SK-N-SH (cell line): ENCODE measurements around the gene PLA2G7. TPM values are rescaled to one million over a fixed set of nuclear protein-coding genes. Genes with fewer than 3 reads are reported as not detected.

Experiments used
- CTCF ChIA-PET: fragments of 300-600, 350-600 bp; formaldehyde crosslinking; extraction: SDS; loops from one replicate; lab custom pipeline; 2021; lab: Yijun Ruan, JAX
- POLR2A ChIA-PET: fragments of 350-600 bp; sonication (Branson Sonifier 250); formaldehyde crosslinking; extraction: SDS; loops from one replicate; lab custom pipeline; 2020; ENCODE audit warnings: antibody characterized with exemption, inconsistent platforms; lab: Yijun Ruan, JAX
- DNase-seq: peaks from one replicate; pipeline ENCODE4 v3.0.0; 2012
- H2AFZ ChIP-seq: fragments of 200-600 bp; sonication (generic); 2 replicates; pipeline ENCODE4 v1.8.1; 2016; ENCODE audit warnings: antibody characterized with exemption, mild to moderate bottlenecking, low read depth
- H3F3A ChIP-seq: fragments of 200-600 bp; sonication (generic); replicated peaks from 2 replicates; pipeline ENCODE3; 2016; ENCODE audit warnings: antibody characterized with exemption, mild to moderate bottlenecking; ENCODE audit not compliant: insufficient read depth
- H3K27ac ChIP-seq, 2 experiments: fragments of 200-500 bp in 1 of 2; fragments of 200-600 bp in 1 of 2; sonication (Bioruptor generic) in 1 of 2; sonication (generic), shearing (Covaris generic) in 1 of 2; 2 replicates each; pipeline versions ENCODE4 v1.5.1 to v1.6.1; 2014 to 2016; ENCODE audit warnings: low read depth in 2 of 2, inconsistent platforms in 1 of 2, low read length in 1 of 2, mild to moderate bottlenecking in 1 of 2, mixed read lengths in 1 of 2
- H3K27me3 ChIP-seq: fragments of 200-600 bp; sonication (generic), shearing (Covaris generic); 2 replicates; pipeline ENCODE4 v1.6.1; 2016; ENCODE audit warnings: mixed run types; ENCODE audit not compliant: insufficient read depth
- H3K36me3 ChIP-seq, 2 experiments: fragments of 200-500 bp in 1 of 2; fragments of 200-600 bp in 1 of 2; sonication (Bioruptor generic) in 1 of 2; sonication (generic) in 1 of 2; replicated peaks in 1 of 2; 2 replicates each; pipeline versions ENCODE3 to v1.5.1; 2014 to 2016; ENCODE audit warnings: low read length in 1 of 2, mild to moderate bottlenecking in 1 of 2; ENCODE audit not compliant: insufficient read depth in 2 of 2, control insufficient read depth in 1 of 2
- H3K4me1 ChIP-seq, 2 experiments: fragments of 200-500 bp in 1 of 2; fragments of 200-600 bp in 1 of 2; sonication (Bioruptor generic) in 1 of 2; sonication (generic), shearing (Covaris generic) in 1 of 2; 2 replicates each; pipeline versions ENCODE4 v1.5.1 to v1.6.1; 2014 to 2016; ENCODE audit warnings: low read depth in 1 of 2, low read length in 1 of 2, mixed run types in 1 of 2; ENCODE audit not compliant: insufficient read depth in 2 of 2, control insufficient read depth in 1 of 2
- H3K4me2 ChIP-seq: fragments of 200-600 bp; sonication (generic), shearing (Covaris generic); 2 replicates; pipeline ENCODE4 v1.6.1; 2017; ENCODE audit warnings: mixed run types
- H3K4me3 ChIP-seq, 2 experiments: fragments of 200-500 bp in 1 of 2; fragments of 200-600 bp in 1 of 2; sonication (Bioruptor generic) in 1 of 2; sonication (generic), shearing (Covaris generic) in 1 of 2; 2 replicates each; pipeline versions ENCODE4 v1.5.1 to v1.8.1; 2014 to 2016; ENCODE audit warnings: low read depth in 2 of 2, inconsistent platforms in 1 of 2, low read length in 1 of 2, mild to moderate bottlenecking in 1 of 2, mixed read lengths in 1 of 2, moderate library complexity in 1 of 2
- H3K79me2 ChIP-seq: fragments of 200-600 bp; sonication (generic); 2 replicates; pipeline ENCODE4 v1.8.1; 2017; ENCODE audit warnings: mild to moderate bottlenecking; ENCODE audit not compliant: insufficient read depth
- H3K9ac ChIP-seq: fragments of 200-600 bp; sonication (generic); 2 replicates; pipeline ENCODE4 v1.6.1; 2017; ENCODE audit warnings: mixed run types
- H3K9me2 ChIP-seq: fragments of 200-600 bp; sonication (generic); 2 replicates; pipeline ENCODE4 v1.6.1; 2017; ENCODE audit warnings: mixed run types
- H3K9me3 ChIP-seq: fragments of 200-600 bp; sonication (generic); 2 replicates; pipeline ENCODE4 v1.6.1; 2017; ENCODE audit warnings: mixed run types, mild to moderate bottlenecking, moderate library complexity
- H4K20me1 ChIP-seq: fragments of 200-600 bp; sonication (generic); 2 replicates; pipeline ENCODE4 v1.6.1; 2017; ENCODE audit warnings: mild to moderate bottlenecking, mixed run types; ENCODE audit not compliant: insufficient read depth
- CTCF ChIP-seq: fragments of 200-600 bp; sonication (generic); IDR thresholded peaks from 2 replicates; pipeline ENCODE4 v1.6.1; 2017; ENCODE audit warnings: antibody characterized with exemption, mild to moderate bottlenecking, moderate library complexity
- FOSL2 ChIP-seq: IDR thresholded peaks from 2 replicates; pipeline ENCODE4 v1.4.0; 2012; ENCODE audit warnings: low read depth, mild to moderate bottlenecking, moderate library complexity, borderline replicate concordance
- GATA2 ChIP-seq: sonication (generic); formaldehyde crosslinking; IDR thresholded peaks from 2 replicates; pipeline ENCODE4 v1.5.0; 2020; ENCODE audit warnings: mild to moderate bottlenecking, missing genetic modification reagents
- IRF3 ChIP-seq: fragments of 150-350 bp; IDR thresholded peaks from 2 replicates; pipeline ENCODE4 v1.6.1; 2016; ENCODE audit warnings: mild to moderate bottlenecking, low read depth, low read length
- MEF2A ChIP-seq: IDR thresholded peaks from 2 replicates; pipeline ENCODE4 v1.4.0; 2012; ENCODE audit warnings: low read depth, borderline replicate concordance
- MXI1 ChIP-seq: IDR thresholded peaks from 2 replicates; pipeline ENCODE4 v1.6.1; 2012; ENCODE audit warnings: mild to moderate bottlenecking, low read depth, low read length, improper control_type of control experiment
- NRF1 ChIP-seq: IDR thresholded peaks from 2 replicates; pipeline ENCODE4 v1.6.1; 2012; ENCODE audit warnings: low read depth, mild to moderate bottlenecking, low read length
- REST ChIP-seq: IDR thresholded peaks from 2 replicates; pipeline ENCODE4 v1.6.1; 2012; ENCODE audit warnings: mild to moderate bottlenecking, low read depth, low read length, moderate library complexity
- RFX5 ChIP-seq: IDR thresholded peaks from 2 replicates; pipeline ENCODE4 v1.6.1; 2012; ENCODE audit warnings: mild to moderate bottlenecking, improper control_type of control experiment, low read length
- RXRA ChIP-seq: IDR thresholded peaks from 2 replicates; pipeline ENCODE4 v1.4.0; 2012; ENCODE audit warnings: low read depth, mild to moderate bottlenecking, borderline replicate concordance
- SIN3A ChIP-seq: IDR thresholded peaks from 2 replicates; pipeline ENCODE4 v1.6.1; 2012; ENCODE audit warnings: low read depth, mild to moderate bottlenecking, low read length, moderate library complexity, borderline replicate concordance
- TEAD4 ChIP-seq: IDR thresholded peaks from 2 replicates; pipeline ENCODE4 v1.4.0; 2012; ENCODE audit warnings: mild to moderate bottlenecking, borderline replicate concordance; ENCODE audit not compliant: insufficient read depth
- WGBS: methylation state at CpG from one replicate; pipeline ENCODE4 v1.1.6; 2017; ENCODE audit warnings: low lambda C conversion rate; 5-methylcytosine and 5-hydroxymethylcytosine counted together
- polyA plus RNA-seq, 3 experiments: library from polyadenylated mRNA; depleted of rRNA; stranded (reverse); fragments of >200 nt; gene quantifications; 2 replicates each; pipeline ENCODE4 v1.2.3, GENCODE V29; 2012

PLA2G7 gene
- polyA plus RNA-seq, 1 of the 3 experiments (the other 2 are of a cell fraction), result not detected

- no peak for DNase-seq
- ChIA-PET CTCF (no interaction called here), POLR2A (no interaction called here)
- H3K27ac ChIP-seq, result no peak overlapping the region
- no peaks in the 10 kb centered on the region for H3K4me1 ChIP-seq
- H3K27me3 ChIP-seq, result no peaks in the 10 kb centered on the region
- H3K9ac ChIP-seq, result no peak overlapping the region
- no peak overlapping the region for H3K4me3 ChIP-seq
- no peak overlapping the region for H2AFZ ChIP-seq
- no peaks in the 10 kb centered on the region for H3K9me2 ChIP-seq
- H3K79me2 ChIP-seq, result no peaks in the 10 kb centered on the region
- H3F3A ChIP-seq, result no peaks in the 10 kb centered on the region
- H3K36me3 ChIP-seq, result no peaks in the 10 kb centered on the region
- no peak overlapping the region for H3K4me2 ChIP-seq
- H4K20me1 ChIP-seq, result no peaks in the 10 kb centered on the region
- 4% methylated on average over 1 of the region's 1 CpG for WGBS
- TF ChIP-seq MXI1 (no peak), MEF2A (no peak), RFX5 (no peak), FOSL2 (no peak), TEAD4 (no peak), RXRA (no peak)
- no peaks in the 10 kb centered on the region for H3K9me3 ChIP-seq
These were observed 44.2 kb downstream of the PLA2G7 start for GRCh38 chr6:46690911-46691451.

- POLR2A ChIA-PET, result no interaction called here
- no peak for TF ChIP-seq NRF1
- no peak for TF ChIP-seq IRF3
- TF ChIP-seq FOSL2, result no peak
These were observed 44.9 kb downstream of the PLA2G7 start for GRCh38 chr6:46690141-46690755.

GRCh38 chr6:46689657-46690056 lies 45.5 kb downstream of the PLA2G7 start:
- Histone ChIP-seq H3K79me2 (no peaks in the 10 kb centered on the region), H3K27ac (no peak overlapping the region), H2AFZ (no peak overlapping the region), H4K20me1 (no peaks in the 10 kb centered on the region), H3K4me2 (no peak overlapping the region), H3K9ac (no peak overlapping the region), H3F3A (no peaks in the 10 kb centered on the region), H3K9me2 (no peaks in the 10 kb centered on the region), H3K4me3 (no peak overlapping the region), H3K27me3 (no peaks in the 10 kb centered on the region), H3K4me1 (no peaks in the 10 kb centered on the region), H3K36me3 (no peaks in the 10 kb centered on the region), H3K9me3 (no peaks in the 10 kb centered on the region)
- 7% methylated on average over 3 of the region's 3 CpGs for WGBS
- CTCF ChIA-PET, result no interaction called here
- POLR2A ChIA-PET, result no interaction called here
- no peak for DNase-seq
- TF ChIP-seq SIN3A, result no peak
- TF ChIP-seq REST, result no peak
- TF ChIP-seq CTCF, result no peak
- TF ChIP-seq RXRA, result no peak
- TF ChIP-seq GATA2, result no peak

More at GRCh38 chr6:46690141-46690755, 44.9 kb downstream of the PLA2G7 start:
- H2AFZ ChIP-seq, result no peak overlapping the region
- H3F3A ChIP-seq, result no peaks in the 10 kb centered on the region
- WGBS, result 7% methylated on average over 2 of the region's 2 CpGs
- DNase-seq, result no peak
- no peaks in the 10 kb centered on the region for H4K20me1 ChIP-seq
- H3K79me2 ChIP-seq, result no peaks in the 10 kb centered on the region
- CTCF ChIA-PET, result no interaction called here
- H3K4me1 ChIP-seq, result no peaks in the 10 kb centered on the region
- H3K4me3 ChIP-seq, result no peak overlapping the region
- H3K9me2 ChIP-seq, result no peaks in the 10 kb centered on the region
- H3K27me3 ChIP-seq, result no peaks in the 10 kb centered on the region
- H3K27ac ChIP-seq, result no peak overlapping the region
- H3K9me3 ChIP-seq, result no peaks in the 10 kb centered on the region
- H3K9ac ChIP-seq, result no peak overlapping the region
- H3K4me2 ChIP-seq, result no peak overlapping the region
- H3K36me3 ChIP-seq, result no peaks in the 10 kb centered on the region
